GM23338 (cell line): Measurements from ENCODE around the gene DCST2. TPM values are rescaled to one million over a fixed set of nuclear protein-coding genes. Genes with fewer than 3 reads are reported as not detected.

ENCODE experiments used
- ATAC-seq: fragments of 200-7000 bp; cut with Tn5 transposase; 3 replicates; pipeline ENCODE4 v1.9.1; 2020
- DNase-seq: peaks from one replicate; pipeline ENCODE4 v3.0.0-alpha.2; 2015; ENCODE audit warnings: low spot score
- H2AFZ ChIP-seq: fragments of 200-600 bp; sonication (generic); 2 replicates; pipeline ENCODE4 v1.8.0; 2016; ENCODE audit warnings: antibody characterized with exemption, mild to moderate bottlenecking, moderate library complexity
- H3F3A ChIP-seq: fragments of 200-600 bp; sonication (generic); replicated peaks from 2 replicates; pipeline ENCODE4 v1.8.0; 2017; ENCODE audit warnings: antibody characterized with exemption, mixed run types, low read depth
- H3K27ac ChIP-seq: fragments of 200-600 bp; sonication (generic); 2 replicates; pipeline ENCODE4 v1.6.1; 2016; ENCODE audit warnings: low read depth
- H3K27me3 ChIP-seq: fragments of 200-600 bp; sonication (generic); 2 replicates; pipeline ENCODE4 v1.8.0; 2016; ENCODE audit warnings: mild to moderate bottlenecking, mixed run types, moderate library complexity; ENCODE audit not compliant: insufficient read depth
- H3K36me3 ChIP-seq: fragments of 200-600 bp; sonication (generic); 2 replicates; pipeline ENCODE4 v1.8.0; 2016; ENCODE audit warnings: mild to moderate bottlenecking; ENCODE audit not compliant: insufficient read depth
- H3K4me1 ChIP-seq: fragments of 200-600 bp; sonication (generic); 2 replicates; pipeline ENCODE4 v1.8.0; 2016; ENCODE audit warnings: mild to moderate bottlenecking, moderate library complexity; ENCODE audit not compliant: insufficient read depth
- H3K4me2 ChIP-seq: fragments of 200-600 bp; sonication (generic); 2 replicates; pipeline ENCODE4 v1.7.1; 2017; ENCODE audit warnings: mixed run types
- H3K4me3 ChIP-seq: fragments of 200-600 bp; sonication (generic); 2 replicates; pipeline ENCODE4 v1.6.1; 2016; ENCODE audit warnings: mixed run types
- H3K79me2 ChIP-seq: fragments of 200-600 bp; sonication (generic); replicated peaks from 2 replicates; pipeline ENCODE4 v1.8.0; 2017; ENCODE audit warnings: mild to moderate bottlenecking; ENCODE audit not compliant: insufficient read depth
- H3K9me2 ChIP-seq: fragments of 200-600 bp; sonication (generic); 2 replicates; pipeline ENCODE4 v1.8.0; 2017; ENCODE audit not compliant: insufficient read depth
- H4K20me1 ChIP-seq: fragments of 200-600 bp; sonication (generic); replicated peaks from 2 replicates; pipeline ENCODE4 v1.8.0; 2017; ENCODE audit warnings: mild to moderate bottlenecking; ENCODE audit not compliant: insufficient read depth
- H3K27ac Mint-ChIP-seq: 2 replicates; pipeline ENCODE4 v1.8.0; 2020; ENCODE audit warnings: inconsistent platforms, mild to moderate bottlenecking, moderate library complexity, mixed read lengths
- H3K27me3 Mint-ChIP-seq: 3 replicates; pipeline ENCODE4 v1.8.0; 2022; ENCODE audit warnings: low read depth, mild to moderate bottlenecking, moderate library complexity, mixed read lengths, inconsistent platforms; ENCODE audit not compliant: insufficient read depth, poor library complexity
- H3K36me3 Mint-ChIP-seq: 3 replicates; pipeline ENCODE4 v1.8.0; 2021; ENCODE audit warnings: low read depth, mild to moderate bottlenecking, inconsistent platforms, moderate library complexity, mixed read lengths
- H3K4me1 Mint-ChIP-seq: 3 replicates; pipeline ENCODE4 v1.8.0; 2020; ENCODE audit warnings: mild to moderate bottlenecking, inconsistent platforms, mixed read lengths
- H3K4me3 Mint-ChIP-seq: 3 replicates; pipeline ENCODE4 v1.8.0; 2021; ENCODE audit warnings: moderate library complexity, mild to moderate bottlenecking, inconsistent platforms, mixed read lengths
- H3K9me3 Mint-ChIP-seq: 3 replicates; pipeline ENCODE4 v1.8.0; 2020; ENCODE audit warnings: moderate library complexity, mild to moderate bottlenecking, inconsistent platforms, mixed read lengths
- CREB1 ChIP-seq: fragments of 250-450 bp; sonication (Bioruptor Pico); IDR thresholded peaks from 2 replicates; pipeline ENCODE4 v1.5.0; 2020; ENCODE audit warnings: low read depth, mild to moderate bottlenecking, moderate library complexity
- CTCF ChIP-seq, 2 experiments: fragments of 200-600 bp in 1 of 2; sonication (generic) in 1 of 2; conservative IDR thresholded peaks; 2 replicates each; pipeline versions ENCODE4 v1.5.1 to v1.6.1; 2016 to 2017; ENCODE audit warnings: antibody characterized with exemption in 2 of 2, low read depth in 2 of 2, mild to moderate bottlenecking in 2 of 2, moderate library complexity in 1 of 2
- ETS1 ChIP-seq: IDR thresholded peaks from 2 replicates; pipeline ENCODE4 v1.6.1; 2016; ENCODE audit warnings: antibody characterized with exemption
- EZH2 ChIP-seq: fragments of 200-600 bp; sonication (generic); IDR thresholded peaks from one replicate; pipeline ENCODE4 v1.8.0; 2017; ENCODE audit warnings: antibody characterized with exemption, mild to moderate bottlenecking, low read depth; ENCODE audit not compliant: unreplicated experiment
- EZH2phosphoT487 ChIP-seq: fragments of 200-600 bp; sonication (generic); IDR thresholded peaks from one replicate; pipeline ENCODE4 v1.8.1; 2018; ENCODE audit warnings: antibody characterized with exemption; ENCODE audit not compliant: unreplicated experiment
- JUNB ChIP-seq: IDR thresholded peaks from one replicate; pipeline ENCODE4 v1.6.1; 2016; ENCODE audit warnings: antibody characterized with exemption; ENCODE audit not compliant: unreplicated experiment
- NANOG ChIP-seq: IDR thresholded peaks from 2 replicates; pipeline ENCODE4 v1.6.1; 2016; ENCODE audit warnings: antibody characterized with exemption, borderline replicate concordance
- POLR2AphosphoS5 ChIP-seq: IDR thresholded peaks from 2 replicates; pipeline ENCODE4 v1.6.1; 2016; ENCODE audit warnings: antibody characterized with exemption, low read depth
- REST ChIP-seq: IDR thresholded peaks from one replicate; pipeline ENCODE4 v1.6.1; 2018; ENCODE audit warnings: antibody characterized with exemption; ENCODE audit not compliant: unreplicated experiment
- STAT1 ChIP-seq: IDR thresholded peaks from one replicate; pipeline ENCODE4 v1.6.1; 2016; ENCODE audit warnings: antibody characterized with exemption; ENCODE audit not compliant: unreplicated experiment
- ZNF114 ChIP-seq: fragments of 250-450 bp; sonication (Bioruptor Pico); IDR thresholded peaks from 2 replicates; pipeline ENCODE4 v1.5.0; 2020; ENCODE audit warnings: mild to moderate bottlenecking, moderate library complexity
- ZNF331 ChIP-seq: fragments of 250-450 bp; sonication (Bioruptor Pico); IDR thresholded peaks from 2 replicates; pipeline ENCODE4 v1.5.0; 2020; ENCODE audit warnings: low read depth, mild to moderate bottlenecking, moderate library complexity
- polyA plus RNA-seq: library from polyadenylated mRNA; unstranded; fragments of >200 nt; fragmentation: Nextera tagmentation; extraction: Ambion mirVana; gene quantifications from 2 replicates; pipeline ENCODE4 v1.2.1, GENCODE V29; 2016
- total RNA-seq: library from RNA; depleted of rRNA; stranded (reverse); fragments of >200 nt; shearing (Covaris generic); gene quantifications from 2 replicates; pipeline ENCODE4 v1.2.3, GENCODE V29; 2014
- TF ChIP-seq, protein P1 (sequence below): fragments of 250-450 bp; sonication (Bioruptor Pico); IDR thresholded peaks from 2 replicates; pipeline ENCODE4 v1.5.0; 2020; ENCODE audit warnings: mild to moderate bottlenecking, moderate library complexity

DCST2 gene
- total and polyA plus RNA-seq, 2 experiments from 2014 or later, result 0.78 TPM; not detected in 1

- peaks cover 48% of the 10 kb centered on the region for H3K4me1 ChIP-seq
- H3K27ac ChIP-seq, result no peak overlapping the region
- H3K36me3 ChIP-seq, result no peaks in the 10 kb centered on the region
- ATAC-seq (no peak), DNase-seq (no peak)
- peaks cover 37% of the 10 kb centered on the region for H3K79me2 ChIP-seq
- 0 out of 2 replicates have a peak, but pooled peaks cover 3% of the 10 kb centered on the region for H3F3A ChIP-seq
- no peaks in the 10 kb centered on the region for H3K9me2 ChIP-seq
- H4K20me1 ChIP-seq, result peaks cover 7% of the 10 kb centered on the region
- peaks cover 68% of the 10 kb centered on the region for H3K4me1 Mint-ChIP-seq
- no peak overlapping the region for H3K4me3 ChIP-seq
- no peak overlapping the region for H2AFZ ChIP-seq
- H3K36me3 Mint-ChIP-seq, result peaks cover 21% of the 10 kb centered on the region
- no peaks in the 10 kb centered on the region for H3K9me3 Mint-ChIP-seq
- no peak overlapping the region for H3K27ac Mint-ChIP-seq
- TF ChIP-seq CREB1 (no peak), CTCF (conservative IDR thresholded peaks at IDR 0.05; ENCODE audit: low read depth in 2 of 2) (no peak), EZH2phosphoT487 (no peak), REST (no peak), POLR2AphosphoS5 (no peak), ETS1 (no peak), ZNF331 (CRISPR knock-in tag) (no peak), NANOG (no peak), EZH2 (no peak), JUNB (no peak), ZNF114 (CRISPR knock-in tag) (no peak), STAT1 (no peak)
- TF ChIP-seq, protein P1, sequence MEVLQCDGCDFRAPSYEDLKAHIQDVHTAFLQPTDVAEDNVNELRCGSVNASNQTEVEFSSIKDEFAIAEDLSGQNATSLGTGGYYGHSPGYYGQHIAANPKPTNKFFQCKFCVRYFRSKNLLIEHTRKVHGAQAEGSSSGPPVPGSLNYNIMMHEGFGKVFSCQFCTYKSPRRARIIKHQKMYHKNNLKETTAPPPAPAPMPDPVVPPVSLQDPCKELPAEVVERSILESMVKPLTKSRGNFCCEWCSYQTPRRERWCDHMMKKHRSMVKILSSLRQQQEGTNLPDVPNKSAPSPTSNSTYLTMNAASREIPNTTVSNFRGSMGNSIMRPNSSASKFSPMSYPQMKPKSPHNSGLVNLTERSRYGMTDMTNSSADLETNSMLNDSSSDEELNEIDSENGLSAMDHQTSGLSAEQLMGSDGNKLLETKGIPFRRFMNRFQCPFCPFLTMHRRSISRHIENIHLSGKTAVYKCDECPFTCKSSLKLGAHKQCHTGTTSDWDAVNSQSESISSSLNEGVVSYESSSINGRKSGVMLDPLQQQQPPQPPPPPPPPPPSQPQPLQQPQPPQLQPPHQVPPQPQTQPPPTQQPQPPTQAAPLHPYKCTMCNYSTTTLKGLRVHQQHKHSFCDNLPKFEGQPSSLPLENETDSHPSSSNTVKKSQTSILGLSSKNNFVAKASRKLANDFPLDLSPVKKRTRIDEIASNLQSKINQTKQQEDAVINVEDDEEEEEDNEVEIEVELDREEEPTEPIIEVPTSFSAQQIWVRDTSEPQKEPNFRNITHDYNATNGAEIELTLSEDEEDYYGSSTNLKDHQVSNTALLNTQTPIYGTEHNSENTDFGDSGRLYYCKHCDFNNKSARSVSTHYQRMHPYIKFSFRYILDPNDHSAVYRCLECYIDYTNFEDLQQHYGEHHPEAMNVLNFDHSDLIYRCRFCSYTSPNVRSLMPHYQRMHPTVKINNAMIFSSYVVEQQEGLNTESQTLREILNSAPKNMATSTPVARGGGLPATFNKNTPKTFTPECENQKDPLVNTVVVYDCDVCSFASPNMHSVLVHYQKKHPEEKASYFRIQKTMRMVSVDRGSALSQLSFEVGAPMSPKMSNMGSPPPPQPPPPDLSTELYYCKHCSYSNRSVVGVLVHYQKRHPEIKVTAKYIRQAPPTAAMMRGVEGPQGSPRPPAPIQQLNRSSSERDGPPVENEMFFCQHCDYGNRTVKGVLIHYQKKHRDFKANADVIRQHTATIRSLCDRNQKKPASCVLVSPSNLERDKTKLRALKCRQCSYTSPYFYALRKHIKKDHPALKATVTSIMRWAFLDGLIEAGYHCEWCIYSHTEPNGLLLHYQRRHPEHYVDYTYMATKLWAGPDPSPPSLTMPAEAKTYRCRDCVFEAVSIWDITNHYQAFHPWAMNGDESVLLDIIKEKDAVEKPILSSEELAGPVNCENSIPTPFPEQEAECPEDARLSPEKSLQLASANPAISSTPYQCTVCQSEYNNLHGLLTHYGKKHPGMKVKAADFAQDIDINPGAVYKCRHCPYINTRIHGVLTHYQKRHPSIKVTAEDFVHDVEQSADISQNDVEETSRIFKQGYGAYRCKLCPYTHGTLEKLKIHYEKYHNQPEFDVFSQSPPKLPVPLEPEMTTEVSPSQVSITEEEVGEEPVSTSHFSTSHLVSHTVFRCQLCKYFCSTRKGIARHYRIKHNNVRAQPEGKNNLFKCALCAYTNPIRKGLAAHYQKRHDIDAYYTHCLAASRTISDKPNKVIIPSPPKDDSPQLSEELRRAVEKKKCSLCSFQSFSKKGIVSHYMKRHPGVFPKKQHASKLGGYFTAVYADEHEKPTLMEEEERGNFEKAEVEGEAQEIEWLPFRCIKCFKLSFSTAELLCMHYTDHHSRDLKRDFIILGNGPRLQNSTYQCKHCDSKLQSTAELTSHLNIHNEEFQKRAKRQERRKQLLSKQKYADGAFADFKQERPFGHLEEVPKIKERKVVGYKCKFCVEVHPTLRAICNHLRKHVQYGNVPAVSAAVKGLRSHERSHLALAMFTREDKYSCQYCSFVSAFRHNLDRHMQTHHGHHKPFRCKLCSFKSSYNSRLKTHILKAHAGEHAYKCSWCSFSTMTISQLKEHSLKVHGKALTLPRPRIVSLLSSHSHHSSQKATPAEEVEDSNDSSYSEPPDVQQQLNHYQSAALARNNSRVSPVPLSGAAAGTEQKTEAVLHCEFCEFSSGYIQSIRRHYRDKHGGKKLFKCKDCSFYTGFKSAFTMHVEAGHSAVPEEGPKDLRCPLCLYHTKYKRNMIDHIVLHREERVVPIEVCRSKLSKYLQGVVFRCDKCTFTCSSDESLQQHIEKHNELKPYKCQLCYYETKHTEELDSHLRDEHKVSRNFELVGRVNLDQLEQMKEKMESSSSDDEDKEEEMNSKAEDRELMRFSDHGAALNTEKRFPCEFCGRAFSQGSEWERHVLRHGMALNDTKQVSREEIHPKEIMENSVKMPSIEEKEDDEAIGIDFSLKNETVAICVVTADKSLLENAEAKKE, result no peak
- H3K4me2 ChIP-seq, result peak overlapping the region; percentile 55; the same call in 1 of the 2 replicates
- no peaks in the 10 kb centered on the region for H3K27me3 ChIP-seq
- peaks cover 18% of the 10 kb centered on the region for H3K27me3 Mint-ChIP-seq
- H3K4me3 Mint-ChIP-seq, result peak overlapping the region; percentile 1; the same call in 1 of the 3 replicates
Measured at GRCh38 chr1:155009742-155010141, 23.8 kb downstream of the DCST2 start.
